Nephron progenitor cell (in vitro differentiated cells): ENCODE data around the gene CNN3.

ENCODE experiments used
- DNase-seq: peaks from one replicate; pipeline ENCODE4 v3.0.0; 2021
- H3K27ac Mint-ChIP-seq: 2 replicates; pipeline ENCODE4 v1.8.0; 2021; ENCODE audit warnings: mild to moderate bottlenecking, moderate library complexity, mixed read lengths
- H3K27me3 Mint-ChIP-seq: 2 replicates; pipeline ENCODE4 v1.8.0; 2021; ENCODE audit warnings: mild to moderate bottlenecking, low read depth, mixed read lengths; ENCODE audit not compliant: poor library complexity
- H3K36me3 Mint-ChIP-seq: 2 replicates; pipeline ENCODE4 v1.8.0; 2021; ENCODE audit warnings: low read depth, mixed read lengths
- H3K4me1 Mint-ChIP-seq: 2 replicates; pipeline ENCODE4 v1.8.0; 2021; ENCODE audit warnings: mixed read lengths
- H3K4me3 Mint-ChIP-seq: 2 replicates; pipeline ENCODE4 v1.8.0; 2021; ENCODE audit warnings: mild to moderate bottlenecking, moderate library complexity, mixed read lengths
- H3K9me3 Mint-ChIP-seq: 2 replicates; pipeline ENCODE4 v1.8.0; 2021; ENCODE audit warnings: mild to moderate bottlenecking, moderate library complexity, mixed read lengths
- CTCF ChIP-seq: fragments of 200-600 bp; sonication (generic); IDR thresholded peaks from 2 replicates; pipeline ENCODE4 v1.5.0; 2021; ENCODE audit warnings: antibody characterized with exemption

CNN3 gene

GRCh38 chr1:94859174-94859573 lies 67.7 kb downstream of the CNN3 start:
- no peak overlapping the region for H3K27ac Mint-ChIP-seq
- no peak overlapping the region for H3K4me3 Mint-ChIP-seq
- H3K9me3 Mint-ChIP-seq: no peaks in the 10 kb centered on the region
- H3K36me3 Mint-ChIP-seq: no peaks in the 10 kb centered on the region
- H3K27me3 Mint-ChIP-seq: no peaks in the 10 kb centered on the region
- DNase-seq: no peak
- H3K4me1 Mint-ChIP-seq: peaks cover 43% of the 10 kb centered on the region
- no peak for TF ChIP-seq CTCF

GRCh38 chr1:94858276-94858675 lies 68.6 kb downstream of the CNN3 start:
- no peak overlapping the region for H3K4me3 Mint-ChIP-seq
- TF ChIP-seq CTCF: no peak

GRCh38 chr1:94856868-94857267 lies 70.0 kb downstream of the CNN3 start:
- H3K27ac Mint-ChIP-seq: no peak overlapping the region
- TF ChIP-seq CTCF: no peak
- H3K9me3 Mint-ChIP-seq: no peaks in the 10 kb centered on the region
- H3K4me1 Mint-ChIP-seq: peaks cover 26% of the 10 kb centered on the region
- no peak overlapping the region for H3K4me3 Mint-ChIP-seq
- H3K27me3 Mint-ChIP-seq: no peaks in the 10 kb centered on the region
- no peak for DNase-seq
- no peaks in the 10 kb centered on the region for H3K36me3 Mint-ChIP-seq

More at GRCh38 chr1:94858276-94858675, 68.6 kb downstream of the CNN3 start:
- Mint-ChIP-seq H3K9me3 (no peaks in the 10 kb centered on the region), H3K27me3 (no peaks in the 10 kb centered on the region), H3K4me1 (peaks cover 34% of the 10 kb centered on the region), H3K36me3 (no peaks in the 10 kb centered on the region), H3K27ac (peak overlapping the region; percentile 27)
- DNase-seq: no peak

GRCh38 chr1:94856004-94856403 lies 70.9 kb downstream of the CNN3 start:
- H3K4me3 Mint-ChIP-seq: no peak overlapping the region
- peaks cover 25% of the 10 kb centered on the region for H3K4me1 Mint-ChIP-seq
- H3K36me3 Mint-ChIP-seq: no peaks in the 10 kb centered on the region
- no peaks in the 10 kb centered on the region for H3K9me3 Mint-ChIP-seq
- DNase-seq: no peak
- H3K27me3 Mint-ChIP-seq: no peaks in the 10 kb centered on the region
- no peak for TF ChIP-seq CTCF
- no peak overlapping the region for H3K27ac Mint-ChIP-seq

- no peak for TF ChIP-seq CTCF
- Mint-ChIP-seq H3K9me3 (no peaks in the 10 kb centered on the region), H3K27me3 (peaks cover 2% of the 10 kb centered on the region), H3K4me3 (no peak overlapping the region), H3K27ac (no peak overlapping the region), H3K4me1 (peaks cover 18% of the 10 kb centered on the region), H3K36me3 (no peaks in the 10 kb centered on the region)
- DNase-seq: no peak
Observed at GRCh38 chr1:94855307-94855700, 71.6 kb downstream of the CNN3 start.

GRCh38 chr1:94854458-94855306 lies 72.2 kb downstream of the CNN3 start:
- TF ChIP-seq CTCF: peak; percentile 82
- H3K9me3 Mint-ChIP-seq: no peaks in the 10 kb centered on the region
- H3K27ac Mint-ChIP-seq: no peak overlapping the region
- peaks cover 12% of the 10 kb centered on the region for H3K4me1 Mint-ChIP-seq
- DNase-seq: peak; percentile 78
- no peaks in the 10 kb centered on the region for H3K36me3 Mint-ChIP-seq
- H3K4me3 Mint-ChIP-seq: no peak overlapping the region
- H3K27me3 Mint-ChIP-seq: peaks cover 4% of the 10 kb centered on the region
